GM12874 (cell line): ENCODE results near the gene TNFRSF17.

Experiments
- TF ChIP-seq, protein P1 (sequence below): IDR thresholded peaks from 2 replicates; pipeline ENCODE4 v1.5.1; 2011; ENCODE audit warnings: low read depth, mild to moderate bottlenecking, control low read depth, low read length, moderate library complexity; ENCODE audit not compliant: insufficient read depth

The TNFRSF17 gene

DNA sequence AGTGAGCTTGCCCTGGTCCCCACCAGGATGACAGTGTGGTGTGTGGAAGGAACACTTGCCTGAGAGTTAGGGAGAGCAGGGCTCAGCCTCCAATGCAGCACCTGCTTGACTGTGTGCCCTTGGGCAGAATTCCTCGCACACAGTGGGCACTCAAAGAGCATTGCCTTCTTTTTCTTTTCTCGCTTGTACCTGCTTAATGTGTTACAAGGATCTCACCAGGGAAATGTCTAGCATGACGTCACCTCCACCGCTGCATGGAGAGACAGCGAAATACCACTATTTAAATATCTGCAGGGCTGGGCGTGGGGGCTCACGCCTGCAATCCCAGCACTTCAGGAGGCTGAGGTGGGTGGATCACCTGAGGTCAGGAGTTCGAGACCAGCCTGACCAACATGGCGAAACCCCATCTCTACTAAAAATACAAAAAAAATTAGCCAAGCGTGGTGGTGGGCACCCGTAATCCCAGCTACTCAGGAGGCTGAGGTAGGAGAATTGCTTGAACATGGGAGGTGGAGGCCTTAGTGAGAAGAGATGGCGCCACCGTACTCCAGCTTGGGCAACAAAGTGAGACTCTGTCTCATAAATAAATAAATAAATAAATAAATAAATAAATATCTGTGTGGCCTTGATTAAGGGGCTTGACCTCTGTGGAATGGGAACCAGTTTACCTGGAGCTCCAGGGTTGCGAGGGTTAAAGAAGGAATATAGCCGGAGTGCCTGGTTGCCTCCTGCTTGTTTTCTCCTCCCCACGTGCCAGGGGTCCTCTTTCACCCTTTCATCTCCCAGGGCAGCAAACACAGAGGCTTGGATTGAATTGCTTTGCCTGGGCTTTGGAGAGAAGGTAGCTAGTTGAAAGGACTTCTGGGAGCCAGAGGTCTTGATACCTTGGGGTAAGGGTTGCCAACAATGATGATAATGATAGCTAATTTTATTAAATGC lies 27.8 kb downstream of the TNFRSF17 start:
- TF ChIP-seq, protein P1, sequence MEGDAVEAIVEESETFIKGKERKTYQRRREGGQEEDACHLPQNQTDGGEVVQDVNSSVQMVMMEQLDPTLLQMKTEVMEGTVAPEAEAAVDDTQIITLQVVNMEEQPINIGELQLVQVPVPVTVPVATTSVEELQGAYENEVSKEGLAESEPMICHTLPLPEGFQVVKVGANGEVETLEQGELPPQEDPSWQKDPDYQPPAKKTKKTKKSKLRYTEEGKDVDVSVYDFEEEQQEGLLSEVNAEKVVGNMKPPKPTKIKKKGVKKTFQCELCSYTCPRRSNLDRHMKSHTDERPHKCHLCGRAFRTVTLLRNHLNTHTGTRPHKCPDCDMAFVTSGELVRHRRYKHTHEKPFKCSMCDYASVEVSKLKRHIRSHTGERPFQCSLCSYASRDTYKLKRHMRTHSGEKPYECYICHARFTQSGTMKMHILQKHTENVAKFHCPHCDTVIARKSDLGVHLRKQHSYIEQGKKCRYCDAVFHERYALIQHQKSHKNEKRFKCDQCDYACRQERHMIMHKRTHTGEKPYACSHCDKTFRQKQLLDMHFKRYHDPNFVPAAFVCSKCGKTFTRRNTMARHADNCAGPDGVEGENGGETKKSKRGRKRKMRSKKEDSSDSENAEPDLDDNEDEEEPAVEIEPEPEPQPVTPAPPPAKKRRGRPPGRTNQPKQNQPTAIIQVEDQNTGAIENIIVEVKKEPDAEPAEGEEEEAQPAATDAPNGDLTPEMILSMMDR, result no peak

DNA sequence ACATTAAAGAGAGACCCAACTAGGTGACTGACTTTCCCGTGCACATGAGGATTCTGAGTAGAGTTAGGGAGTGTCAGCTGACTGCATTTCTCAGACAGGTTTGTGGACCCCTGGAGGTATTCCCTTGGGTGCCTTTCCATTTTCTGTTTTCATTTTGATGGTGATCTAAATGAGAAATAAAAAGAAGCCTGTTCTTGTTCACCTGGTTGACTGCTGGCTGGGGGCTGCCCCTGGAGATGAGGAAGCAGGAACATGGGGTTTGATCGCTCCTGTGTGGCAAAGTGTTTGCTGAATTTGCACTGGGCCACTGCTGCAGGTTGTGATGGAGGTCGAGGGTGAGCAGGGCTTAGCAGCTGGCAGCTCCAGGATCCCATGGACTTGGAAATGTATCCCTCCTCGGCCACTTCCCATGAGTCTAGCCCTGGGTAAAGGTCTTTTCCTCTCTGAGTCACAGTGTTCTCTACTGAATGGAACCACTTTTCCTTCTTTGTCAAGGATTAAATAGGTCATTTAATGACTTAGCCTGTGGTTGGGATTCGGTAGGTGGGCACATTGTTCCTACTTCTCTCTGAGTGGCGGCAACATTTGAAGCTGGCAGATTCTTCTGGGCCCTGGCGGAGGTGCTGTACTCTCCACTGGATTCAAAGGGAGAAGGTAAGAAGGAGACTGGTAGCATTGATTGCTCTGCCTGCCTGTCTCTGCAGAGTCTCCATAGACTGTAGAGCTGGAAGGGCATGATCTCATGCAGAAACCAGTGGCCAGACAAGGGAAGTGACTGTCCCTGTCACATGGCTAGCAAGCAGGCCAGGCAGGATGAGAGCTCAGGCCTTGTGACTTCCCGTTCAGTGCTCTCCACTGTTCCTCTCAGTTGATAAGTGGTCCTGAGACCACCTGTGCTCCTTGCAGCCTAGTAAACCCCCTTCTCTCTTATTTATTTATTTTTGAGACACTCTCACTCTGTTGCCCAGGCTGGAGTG lies 29.4 kb downstream of the TNFRSF17 start:
- TF ChIP-seq, protein P1, result no peak

DNA sequence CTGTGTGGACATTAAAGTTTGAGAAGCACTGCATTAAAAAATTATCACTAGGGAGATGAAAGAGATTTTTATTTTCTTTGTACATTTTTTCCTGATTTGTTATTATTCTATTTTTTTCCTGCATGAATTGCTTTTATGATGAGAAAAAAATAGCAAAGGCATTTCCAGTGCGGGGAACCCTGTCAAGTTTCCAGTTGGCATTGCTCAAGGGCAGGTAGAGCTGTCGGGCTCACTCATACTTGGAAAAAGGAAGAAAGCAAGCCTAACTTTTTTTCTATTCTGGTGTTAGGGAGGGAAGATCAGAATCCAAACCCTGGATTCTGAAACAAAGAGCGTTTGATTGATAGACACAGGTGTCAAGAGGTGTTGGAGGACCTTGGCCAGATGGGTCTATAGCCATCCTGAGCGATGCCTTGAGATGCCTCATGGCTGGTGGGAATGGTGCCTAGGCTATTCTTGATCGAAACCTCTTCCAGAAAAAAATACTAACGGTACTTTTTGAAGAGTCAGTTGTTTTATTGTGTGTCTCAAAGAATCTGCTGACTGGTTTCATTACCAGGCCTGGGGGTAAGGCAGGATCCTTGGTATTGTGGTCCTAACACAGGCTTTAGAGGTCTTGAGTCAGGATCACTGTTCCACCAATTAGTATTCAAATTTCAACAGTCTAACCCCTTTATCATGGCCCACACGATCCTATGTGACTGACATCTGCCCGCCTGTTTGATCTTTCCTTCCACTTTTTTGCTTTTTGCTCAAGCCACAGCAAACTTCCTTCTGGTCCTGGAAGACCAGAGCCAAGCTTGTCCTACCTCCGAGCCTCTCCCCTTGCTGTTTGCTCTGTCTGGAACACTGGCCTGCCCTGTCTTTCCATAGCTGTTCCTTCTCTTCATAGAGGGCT lies 31.7 kb downstream of the TNFRSF17 start:
- TF ChIP-seq, protein P1, result no peak

DNA sequence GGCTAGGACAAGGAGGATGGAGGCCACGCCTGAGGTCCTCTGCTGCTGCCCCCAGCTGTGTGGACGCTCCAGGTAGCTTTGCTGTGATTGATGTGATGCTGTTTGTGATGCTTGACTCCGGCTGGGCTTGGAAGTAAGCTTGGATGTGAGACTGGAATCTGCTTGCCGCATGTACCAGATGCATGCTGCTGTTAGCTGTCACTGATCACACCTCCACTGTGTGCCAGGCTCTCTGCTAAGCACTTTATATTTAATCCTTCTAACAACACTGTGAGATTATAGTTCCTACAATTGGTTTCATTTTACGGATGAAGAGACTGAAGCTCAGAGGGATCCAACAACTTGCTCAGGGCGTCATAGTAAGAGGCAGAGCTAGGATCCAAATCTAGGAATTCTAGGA lies 35.0 kb downstream of the TNFRSF17 start:
- TF ChIP-seq, protein P1, result no peak

DNA sequence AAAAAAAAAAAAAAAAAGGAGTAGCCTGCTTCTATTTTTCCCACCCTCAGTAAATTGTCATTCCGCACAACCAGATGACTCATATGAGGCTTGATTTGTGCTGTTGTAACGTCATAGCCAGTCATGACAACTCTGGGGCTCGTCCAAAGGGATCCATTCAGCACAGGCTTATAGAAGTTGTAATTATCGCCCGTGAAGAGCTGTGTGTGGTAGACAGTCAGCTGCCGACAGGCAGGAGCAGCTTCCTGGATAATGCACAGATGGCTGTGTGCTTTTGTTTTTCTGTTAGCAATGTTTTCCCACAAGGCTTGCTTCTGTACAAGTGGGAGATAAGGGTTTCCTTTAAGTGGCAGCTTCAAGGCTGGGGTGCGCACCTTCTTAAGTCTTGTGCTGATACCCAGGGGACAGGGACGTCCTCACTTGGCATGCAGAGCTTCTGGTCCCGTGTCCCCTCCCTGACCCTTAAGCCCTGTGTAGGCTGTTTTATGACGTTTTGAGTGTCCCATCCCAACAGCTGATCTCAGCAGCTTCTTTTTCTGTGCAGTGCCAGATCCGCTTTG lies 37.5 kb downstream of the TNFRSF17 start:
- TF ChIP-seq, protein P1, result no peak

DNA sequence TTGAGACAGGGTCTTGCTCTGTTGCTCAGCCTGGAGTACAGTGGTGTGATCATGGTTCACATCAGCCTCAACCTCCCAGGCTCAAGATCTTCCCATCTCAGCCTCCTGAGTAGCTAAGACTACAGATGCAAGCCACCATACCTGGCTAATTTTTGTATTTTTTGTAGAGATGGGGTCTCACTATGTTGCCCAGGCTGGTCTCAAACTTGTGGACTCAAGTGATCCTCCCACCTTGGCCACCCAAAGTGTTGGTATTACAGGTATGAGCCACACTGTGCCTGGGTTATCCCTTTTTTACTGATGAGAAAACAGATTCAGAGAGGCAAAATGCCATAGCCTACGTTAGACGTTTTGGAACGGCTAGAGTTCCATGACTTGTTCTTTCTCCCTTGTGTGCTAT lies 41.6 kb downstream of the TNFRSF17 start:
- TF ChIP-seq, protein P1, result no peak
